Measurements from ENCODE around the gene GRIK4. TPM values are rescaled to one million over a fixed set of nuclear protein-coding genes. Genes with fewer than 3 reads are reported as not detected.

GRIK4 gene
- total RNA-seq, 2 experiments from 2014 or later = not detected

GRCh38 chr11:120603071-120603470 lies 91.5 kb downstream of the GRIK4 start:
- no peaks in the 10 kb centered on the region for H3K4me1 Mint-ChIP-seq (ENCODE audit: low read depth)
- H3K9me3 Mint-ChIP-seq = no peaks in the 10 kb centered on the region
- DNase-seq = no peak
- H3K4me3 Mint-ChIP-seq = no peak overlapping the region
- intact Hi-C loops (cut with micrococcal nuclease) = no loop called here
- no peak for TF ChIP-seq CTCF (IDR thresholded peaks at IDR 0.05)
- H3K27ac Mint-ChIP-seq = no peak overlapping the region
- CTCF ChIA-PET = no interaction called here
- no peaks in the 10 kb centered on the region for H3K36me3 Mint-ChIP-seq (ENCODE audit: low read depth)
- POLR2A ChIA-PET = no interaction called here
- ATAC-seq = no peak
- H3K27me3 Mint-ChIP-seq = peaks cover 3% of the 10 kb centered on the region

GRCh38 chr11:120605469-120605868 lies 93.9 kb downstream of the GRIK4 start:
- no peaks in the 10 kb centered on the region for H3K36me3 Mint-ChIP-seq (ENCODE audit: low read depth)
- DNase-seq = no peak
- H3K9me3 Mint-ChIP-seq = no peaks in the 10 kb centered on the region
- no peaks in the 10 kb centered on the region for H3K4me1 Mint-ChIP-seq (ENCODE audit: low read depth)
- ChIA-PET POLR2A (no interaction called here), CTCF (no interaction called here)
- TF ChIP-seq CTCF (IDR thresholded peaks at IDR 0.05) = no peak
- H3K4me3 Mint-ChIP-seq = no peak overlapping the region
- intact Hi-C loops (cut with micrococcal nuclease) = no loop called here
- no peak overlapping the region for H3K27ac Mint-ChIP-seq
- no peak for ATAC-seq
- H3K27me3 Mint-ChIP-seq = peaks cover 7% of the 10 kb centered on the region

- H3K4me3 Mint-ChIP-seq = no peak overlapping the region
- H3K27ac Mint-ChIP-seq = no peak overlapping the region
- ChIA-PET POLR2A (no interaction called here), CTCF (no interaction called here)
- DNase-seq = no peak
- no peak for TF ChIP-seq CTCF (IDR thresholded peaks at IDR 0.05)
- intact Hi-C loops (cut with micrococcal nuclease) = no loop called here
- no peak for ATAC-seq
- peaks cover 10% of the 10 kb centered on the region for H3K27me3 Mint-ChIP-seq
- H3K4me1 Mint-ChIP-seq (ENCODE audit: low read depth) = no peaks in the 10 kb centered on the region
- no peaks in the 10 kb centered on the region for H3K36me3 Mint-ChIP-seq (ENCODE audit: low read depth)
- H3K9me3 Mint-ChIP-seq = no peaks in the 10 kb centered on the region
Observed at GRCh38 chr11:120606211-120607010, 94.9 kb downstream of the GRIK4 start.

GRCh38 chr11:120608061-120608460 lies 96.5 kb downstream of the GRIK4 start:
- DNase-seq (no peak), ATAC-seq (no peak)
- Mint-ChIP-seq H3K27me3 (peaks cover 19% of the 10 kb centered on the region), H3K4me3 (no peak overlapping the region), H3K27ac (no peak overlapping the region), H3K36me3 (ENCODE audit: low read depth) (no peaks in the 10 kb centered on the region), H3K9me3 (no peaks in the 10 kb centered on the region), H3K4me1 (ENCODE audit: low read depth) (peaks cover 7% of the 10 kb centered on the region)
- ChIA-PET POLR2A (no interaction called here), CTCF (no interaction called here)
- intact Hi-C loops (cut with micrococcal nuclease) = no loop called here
- no peak for TF ChIP-seq CTCF (IDR thresholded peaks at IDR 0.05)

GRCh38 chr11:120608760-120609211 lies 97.2 kb downstream of the GRIK4 start:
- Mint-ChIP-seq H3K36me3 (ENCODE audit: low read depth) (no peaks in the 10 kb centered on the region), H3K4me1 (ENCODE audit: low read depth) (peaks cover 8% of the 10 kb centered on the region), H3K27me3 (peaks cover 21% of the 10 kb centered on the region), H3K9me3 (no peaks in the 10 kb centered on the region), H3K4me3 (no peak overlapping the region), H3K27ac (no peak overlapping the region)
- no peak for TF ChIP-seq CTCF (IDR thresholded peaks at IDR 0.05)
- CTCF ChIA-PET = no interaction called here
- ATAC-seq = no peak
- DNase-seq = no peak
- intact Hi-C loops (cut with micrococcal nuclease) = no loop called here
- POLR2A ChIA-PET = no interaction called here
